Measurements from ENCODE around the gene SEPTIN2. TPM values are rescaled to one million over a fixed set of nuclear protein-coding genes. Genes with fewer than 3 reads are reported as not detected.

The SEPTIN2 gene
- total RNA-seq, 3 donors from 2014 or later = 298 to 321 (median 299) TPM

GRCh38 chr2:241302083-241302482 lies 13.6 kb upstream of the SEPTIN2 start:
- intact Hi-C loops (cut with DNase I; ENCODE audit: low total_unique reads) = no loop called here
- peaks cover 0 to 6% of the 10 kb centered on the region in 2 donors for H3K4me1 ChIP-seq
- no peak for DNase-seq (ENCODE audit: low spot score in 2 of 2)
- H3K9me3 ChIP-seq = no peaks in the 10 kb centered on the region
- H3K27me3 ChIP-seq = no peaks in the 10 kb centered on the region
- TF ChIP-seq POLR2A (IDR thresholded peaks at IDR 0.05) = no peak
- TF ChIP-seq POLR2AphosphoS5 (IDR thresholded peaks at IDR 0.05) = no peak
- TF ChIP-seq CTCF (IDR thresholded peaks at IDR 0.05) = no peak
- H3K36me3 ChIP-seq = no peaks in the 10 kb centered on the region
- H3K4me3 ChIP-seq = no peak overlapping the region
- no peak overlapping the region for H3K27ac ChIP-seq

- intact Hi-C loops (cut with DNase I; ENCODE audit: low total_unique reads) = no loop called here
- no peaks in the 10 kb centered on the region for H3K27me3 ChIP-seq
- DNase-seq (ENCODE audit: low spot score in 2 of 2) = no peak
- H3K4me3 ChIP-seq = no peak overlapping the region
- H3K9me3 ChIP-seq = no peaks in the 10 kb centered on the region
- no peaks in the 10 kb centered on the region for H3K36me3 ChIP-seq
- TF ChIP-seq POLR2AphosphoS5 (IDR thresholded peaks at IDR 0.05) (no peak), POLR2A (IDR thresholded peaks at IDR 0.05) (no peak), CTCF (IDR thresholded peaks at IDR 0.05) (no peak)
- H3K27ac ChIP-seq = no peak overlapping the region
- peaks cover 0 to 6% of the 10 kb centered on the region in 2 donors for H3K4me1 ChIP-seq
Measured at GRCh38 chr2:241302759-241303651, 12.7 kb upstream of the SEPTIN2 start.

- Histone ChIP-seq H3K9me3 (no peaks in the 10 kb centered on the region), H3K36me3 (no peaks in the 10 kb centered on the region), H3K4me3 (no peak overlapping the region), H3K27ac (no peak overlapping the region), H3K27me3 (no peaks in the 10 kb centered on the region), H3K4me1 (peaks cover 0 to 6% of the 10 kb centered on the region in 2 donors)
- intact Hi-C loops (cut with DNase I; ENCODE audit: low total_unique reads) = no loop called here
- TF ChIP-seq CTCF (IDR thresholded peaks at IDR 0.05) (no peak), POLR2A (IDR thresholded peaks at IDR 0.05) (no peak)
- no peak for DNase-seq (ENCODE audit: low spot score in 2 of 2)
Measured at GRCh38 chr2:241304039-241304670, 11.6 kb upstream of the SEPTIN2 start.

GRCh38 chr2:241307055-241307454 lies 8.7 kb upstream of the SEPTIN2 start:
- intact Hi-C loops (cut with DNase I; ENCODE audit: low total_unique reads) = no loop called here
- Histone ChIP-seq H3K27me3 (no peaks in the 10 kb centered on the region), H3K9me3 (no peaks in the 10 kb centered on the region), H3K4me1 (peaks cover 0 to 6% of the 10 kb centered on the region in 2 donors), H3K36me3 (no peaks in the 10 kb centered on the region), H3K4me3 (no peak overlapping the region), H3K27ac (no peak overlapping the region)
- TF ChIP-seq POLR2A (IDR thresholded peaks at IDR 0.05) (no peak), POLR2AphosphoS5 (IDR thresholded peaks at IDR 0.05) (no peak), CTCF (IDR thresholded peaks at IDR 0.05) (no peak)
- DNase-seq (ENCODE audit: low spot score in 2 of 2) = no peak

- no peaks in the 10 kb centered on the region for H3K27me3 ChIP-seq
- no peak for TF ChIP-seq POLR2AphosphoS5 (IDR thresholded peaks at IDR 0.05)
- TF ChIP-seq POLR2A (IDR thresholded peaks at IDR 0.05) = no peak
- TF ChIP-seq CTCF (IDR thresholded peaks at IDR 0.05) = no peak
- no peak for DNase-seq (ENCODE audit: low spot score in 2 of 2)
- no peak overlapping the region for H3K4me3 ChIP-seq
- intact Hi-C loops (cut with DNase I; ENCODE audit: low total_unique reads) = no loop called here
- no peaks in the 10 kb centered on the region for H3K36me3 ChIP-seq
- no peak overlapping the region for H3K27ac ChIP-seq
- peaks cover 0 to 6% of the 10 kb centered on the region in 2 donors for H3K4me1 ChIP-seq
- H3K9me3 ChIP-seq = no peaks in the 10 kb centered on the region
Measured at GRCh38 chr2:241308267-241308666, 7.5 kb upstream of the SEPTIN2 start.

Measured in breast epithelium (tissue), 4 donors.